Neural crest cell (in vitro differentiated cells): Measurements from ENCODE around the gene DCAF5. TPM values are rescaled to one million over a fixed set of nuclear protein-coding genes. Genes with fewer than 3 reads are reported as not detected.

Source experiments
- DNase-seq: peaks from one replicate; pipeline ENCODE4 v3.0.0; 2021; ENCODE audit warnings: low read depth, mixed read lengths, low spot score
- H3K27ac Mint-ChIP-seq: one replicate; pipeline ENCODE4 v1.8.0; 2021; ENCODE audit warnings: mild to moderate bottlenecking, mixed read lengths; ENCODE audit not compliant: unreplicated experiment
- H3K27me3 Mint-ChIP-seq: 2 replicates; pipeline ENCODE4 v1.8.0; 2021; ENCODE audit warnings: low read depth, mild to moderate bottlenecking, mixed read lengths
- H3K36me3 Mint-ChIP-seq: 2 replicates; pipeline ENCODE4 v1.8.0; 2021; ENCODE audit warnings: low read depth, mild to moderate bottlenecking, mixed read lengths
- H3K4me1 Mint-ChIP-seq: 2 replicates; pipeline ENCODE4 v1.8.0; 2021; ENCODE audit warnings: mixed read lengths
- H3K4me3 Mint-ChIP-seq: one replicate; pipeline ENCODE4 v1.8.0; 2021; ENCODE audit warnings: mild to moderate bottlenecking, mixed read lengths
- H3K9me3 Mint-ChIP-seq: 2 replicates; pipeline ENCODE4 v1.8.0; 2021; ENCODE audit warnings: mixed read lengths
- CTCF ChIP-seq: fragments of 200-600 bp; sonication (generic); conservative IDR thresholded peaks from 2 replicates; pipeline ENCODE4 v1.5.0; 2021; ENCODE audit warnings: antibody characterized with exemption, mild to moderate bottlenecking
- total RNA-seq: library from RNA; stranded (reverse); gene quantifications from 2 replicates; pipeline ENCODE4 v1.2.1, GENCODE V29; 2021

Gene DCAF5
- total RNA-seq, 1 donor from 2014 or later, result 46.7 TPM

DNA sequence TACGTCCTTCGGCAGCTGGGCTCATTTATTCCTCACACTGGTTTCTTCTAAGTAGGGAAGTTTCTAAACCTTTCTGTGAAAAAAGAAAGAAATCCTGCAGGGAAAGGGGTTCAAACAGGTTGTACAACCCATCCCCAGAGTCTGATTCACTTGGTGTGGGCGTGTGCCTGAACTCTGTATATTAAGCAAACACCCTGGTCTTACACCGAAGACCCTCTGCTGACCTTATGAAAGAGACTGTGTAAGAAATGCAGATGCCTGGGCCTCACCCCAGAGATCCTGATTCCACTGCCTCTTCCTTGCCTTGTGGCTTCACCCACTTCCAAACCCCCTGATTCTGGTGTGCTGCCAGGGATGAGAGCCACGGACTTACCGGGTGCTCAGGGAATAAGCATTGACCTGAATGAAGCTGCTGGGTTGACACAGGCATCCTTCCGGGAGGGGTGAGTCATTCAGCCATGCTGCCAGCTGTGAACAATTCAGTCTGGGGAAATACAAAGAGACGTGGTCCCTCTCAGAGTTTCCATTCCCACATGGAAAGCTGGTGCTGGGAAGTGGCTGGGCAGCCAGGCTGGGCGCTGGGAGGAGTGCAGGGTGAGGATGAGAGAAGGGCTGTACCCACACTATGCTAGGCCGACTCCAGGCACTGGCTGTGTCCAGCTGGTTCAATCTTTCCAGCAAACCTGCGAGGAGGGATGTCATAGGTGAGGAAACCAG lies 147.3 kb downstream of the DCAF5 start:
- H3K36me3 Mint-ChIP-seq, result no peaks in the 10 kb centered on the region
- peaks cover 10% of the 10 kb centered on the region for H3K4me1 Mint-ChIP-seq
- H3K27me3 Mint-ChIP-seq, result no peaks in the 10 kb centered on the region
- DNase-seq, result no peak
- peaks cover 6% of the 10 kb centered on the region for H3K9me3 Mint-ChIP-seq
- H3K4me3 Mint-ChIP-seq, result no peak overlapping the region
- no peak for TF ChIP-seq CTCF
- peak overlapping the region; percentile 30 for H3K27ac Mint-ChIP-seq

GRCh38 chr14:69004731-69005431 lies 148.0 kb downstream of the DCAF5 start:
- no peaks in the 10 kb centered on the region for H3K27me3 Mint-ChIP-seq
- no peaks in the 10 kb centered on the region for H3K36me3 Mint-ChIP-seq
- H3K4me3 Mint-ChIP-seq, result no peak overlapping the region
- H3K9me3 Mint-ChIP-seq, result peaks cover 6% of the 10 kb centered on the region
- no peak for TF ChIP-seq CTCF
- peaks cover 10% of the 10 kb centered on the region for H3K4me1 Mint-ChIP-seq
- DNase-seq, result no peak
- H3K27ac Mint-ChIP-seq, result peak overlapping the region; percentile 30

GRCh38 chr14:69003626-69004025 lies 149.3 kb downstream of the DCAF5 start:
- H3K27ac Mint-ChIP-seq, result no peak overlapping the region
- no peak for DNase-seq
- TF ChIP-seq CTCF, result no peak
- H3K4me3 Mint-ChIP-seq, result no peak overlapping the region
- H3K4me1 Mint-ChIP-seq, result peaks cover 10% of the 10 kb centered on the region
- H3K36me3 Mint-ChIP-seq, result no peaks in the 10 kb centered on the region
- H3K27me3 Mint-ChIP-seq, result no peaks in the 10 kb centered on the region
- peaks cover 6% of the 10 kb centered on the region for H3K9me3 Mint-ChIP-seq

- no peak for DNase-seq
- Mint-ChIP-seq H3K36me3 (no peaks in the 10 kb centered on the region), H3K27me3 (no peaks in the 10 kb centered on the region), H3K9me3 (peaks cover 6% of the 10 kb centered on the region), H3K4me3 (no peak overlapping the region), H3K4me1 (peaks cover 10% of the 10 kb centered on the region), H3K27ac (no peak overlapping the region)
- TF ChIP-seq CTCF, result peak; percentile 20
Observed at GRCh38 chr14:69002069-69002468, 150.8 kb downstream of the DCAF5 start.

GRCh38 chr14:69001375-69001774 lies 151.5 kb downstream of the DCAF5 start:
- Mint-ChIP-seq H3K4me3 (no peak overlapping the region), H3K4me1 (peaks cover 10% of the 10 kb centered on the region), H3K36me3 (no peaks in the 10 kb centered on the region), H3K27ac (no peak overlapping the region), H3K27me3 (no peaks in the 10 kb centered on the region), H3K9me3 (peaks cover 6% of the 10 kb centered on the region)
- no peak for DNase-seq
- no peak for TF ChIP-seq CTCF

Other genes with a start within 250 kb of the DCAF5 start
- 73.9 and 77.1 TPM in 2 replicates for gene ACTN1, start 173.8 kb downstream of the DCAF5 start, total RNA-seq
- gene EXD2, start 38.4 kb upstream of the DCAF5 start, total RNA-seq, result 18.9 and 20.9 TPM in 2 replicates
- 18.5 and 20.1 TPM in 2 replicates for gene GALNT16, start 107.0 kb upstream of the DCAF5 start, total RNA-seq
- gene ERH, start 245.2 kb upstream of the DCAF5 start, total RNA-seq, result 456 and 488 TPM in 2 replicates
- 53.4 and 54.1 TPM in 2 replicates for gene SLC39A9, start 245.6 kb upstream of the DCAF5 start, total RNA-seq